A549 (cell line): Measurements from ENCODE around the gene TFF2. TPM values are rescaled to one million over a fixed set of nuclear protein-coding genes. Genes with fewer than 3 reads are reported as not detected.

Source experiments
- ATAC-seq, 2 experiments: fragments of 200-7000 bp in 1 of 2; fragments of >200 bp in 1 of 2; cut with Nextera tagmentation in 1 of 2; cut with Tn5 transposase in 1 of 2; 3 replicates each; pipeline versions ENCODE4 v1.8.0 to v1.9.1; 2018 to 2020; ENCODE audit warnings: mild to moderate bottlenecking in 1 of 2, moderate library complexity in 1 of 2
- CTCF ChIA-PET: fragments of 300-600 bp; sonication (Branson Sonifier 250); formaldehyde crosslinking; extraction: SDS; loops from one replicate; lab custom pipeline; 2021; ENCODE audit warnings: antibody characterized with exemption, inconsistent platforms; lab: Yijun Ruan, JAX
- POLR2A ChIA-PET: fragments of 350-600 bp; formaldehyde crosslinking; extraction: SDS; loops from one replicate; lab custom pipeline; 2021; ENCODE audit warnings: antibody characterized with exemption, inconsistent platforms; lab: Yijun Ruan, JAX
- DNase-seq, 2 experiments: peaks; one replicate each; pipeline versions ENCODE4 v3.0.0 to v3.0.0-alpha.2; 2011 to 2016; ENCODE audit warnings: low read depth in 1 of 2, low spot score in 1 of 2
- FAIRE-seq: peaks from 2 replicates; lab custom pipeline; 2011; peaks lifted over from hg19 to GRCh38; lab: Jason Lieb, UNC
- H3K27ac ChIP-seq, 2 experiments: fragments of >200 bp; sonication (Bioruptor Twin); formaldehyde crosslinking; 3 replicates each; pipeline ENCODE4 v1.5.1; 2016 to 2017
- H3K4me1 ChIP-seq: fragments of >200 bp; sonication (Bioruptor Twin); formaldehyde crosslinking; 3 replicates; pipeline ENCODE4 v1.6.1; 2016
- H3K4me2 ChIP-seq: fragments of >200 bp; sonication (Bioruptor Twin); formaldehyde crosslinking; 3 replicates; pipeline ENCODE4 v1.6.1; 2016
- H3K4me3 ChIP-seq: fragments of >200 bp; sonication (Bioruptor Twin); formaldehyde crosslinking; 3 replicates; pipeline ENCODE4 v1.5.1; 2016
- H3K9me3 ChIP-seq: fragments of >200 bp; sonication (Bioruptor Twin); formaldehyde crosslinking; 3 replicates; pipeline ENCODE4 v1.6.1; 2016
- CHD2 ChIP-seq: fragments of 150-350 bp; IDR thresholded peaks from 2 replicates; pipeline ENCODE4 v1.6.1; 2014; ENCODE audit warnings: low read length; ENCODE audit not compliant: partially characterized antibody
- CTCF ChIP-seq: fragments of >200 bp; sonication (Bioruptor Twin); formaldehyde crosslinking; IDR thresholded peaks from 3 replicates; pipeline ENCODE4 v1.5.1; 2016
- E2F6 ChIP-seq: IDR thresholded peaks from 2 replicates; pipeline ENCODE4 v1.6.1; 2012; ENCODE audit warnings: low read depth, borderline replicate concordance
- EHF ChIP-seq: fragments of 250-450 bp; sonication (Bioruptor Pico); IDR thresholded peaks from 2 replicates; pipeline ENCODE4 v1.5.0; 2020; ENCODE audit warnings: mild to moderate bottlenecking
- EHMT2 ChIP-seq: fragments of 200-600 bp; sonication (generic); IDR thresholded peaks from 2 replicates; pipeline ENCODE4 v1.6.1; 2016; ENCODE audit warnings: antibody characterized with exemption, low read depth, mild to moderate bottlenecking, moderate library complexity
- EP300 ChIP-seq, 2 experiments: fragments of >200 bp; sonication (Bioruptor Twin); formaldehyde crosslinking; IDR thresholded peaks; 2 replicates in 1 of 2; 3 replicates in 1 of 2; pipeline ENCODE4 v1.6.1; 2016 to 2017
- FOSB ChIP-seq: fragments of 250-450 bp; sonication (Bioruptor Pico); IDR thresholded peaks from 2 replicates; pipeline ENCODE4 v1.5.0; 2020; ENCODE audit warnings: mild to moderate bottlenecking, moderate library complexity
- FOXS1 ChIP-seq: fragments of 250-450 bp; sonication (Bioruptor Pico); IDR thresholded peaks from 2 replicates; pipeline ENCODE4 v1.5.0; 2020; ENCODE audit warnings: mild to moderate bottlenecking, moderate library complexity
- HES2 ChIP-seq: fragments of >200 bp; sonication (Bioruptor Twin); formaldehyde crosslinking; IDR thresholded peaks from 2 replicates; pipeline ENCODE4 v1.6.1; 2016
- HEYL ChIP-seq: fragments of 250-450 bp; sonication (Bioruptor Pico); IDR thresholded peaks from 2 replicates; pipeline ENCODE4 v1.8.0; 2021; ENCODE audit warnings: mild to moderate bottlenecking, moderate library complexity
- HOXA7 ChIP-seq: fragments of 250-450 bp; sonication (Bioruptor Pico); IDR thresholded peaks from 2 replicates; pipeline ENCODE4 v1.5.0; 2020; ENCODE audit warnings: mild to moderate bottlenecking, moderate library complexity
- HOXB5 ChIP-seq: fragments of 250-450 bp; sonication (Bioruptor Pico); IDR thresholded peaks from 2 replicates; pipeline ENCODE4 v1.5.0; 2020; ENCODE audit warnings: mild to moderate bottlenecking, moderate library complexity
- JUN ChIP-seq, 2 experiments: fragments of >200 bp; sonication (Bioruptor Twin); formaldehyde crosslinking; IDR thresholded peaks; 2 replicates in 1 of 2; 3 replicates in 1 of 2; pipeline ENCODE4 v1.6.1; 2016 to 2017
- JUNB ChIP-seq: fragments of >200 bp; sonication (Bioruptor Twin); formaldehyde crosslinking; IDR thresholded peaks from 2 replicates; pipeline ENCODE4 v1.6.1; 2016
- MAFK ChIP-seq: fragments of 450-650 bp; IDR thresholded peaks from 2 replicates; pipeline ENCODE4 v1.6.1; 2014; ENCODE audit not compliant: partially characterized antibody
- MYC ChIP-seq: IDR thresholded peaks from 2 replicates; pipeline ENCODE4 v1.6.1; 2012; ENCODE audit warnings: mild to moderate bottlenecking, inconsistent platforms, low read length, improper control_type of control experiment, borderline replicate concordance
- RAD21 ChIP-seq, 2 experiments: fragments of >200 bp in 1 of 2; sonication (Bioruptor Twin) in 1 of 2; formaldehyde crosslinking in 1 of 2; IDR thresholded peaks in 1 of 2; conservative IDR thresholded peaks in 1 of 2; 2 replicates in 1 of 2; 3 replicates in 1 of 2; pipeline ENCODE4 v1.6.1; 2012 to 2018; ENCODE audit warnings: inconsistent platforms in 1 of 2
- RFX5 ChIP-seq: fragments of 450-650 bp; IDR thresholded peaks from 2 replicates; pipeline ENCODE4 v1.7.1; 2014; ENCODE audit warnings: antibody characterized with exemption, mild to moderate bottlenecking, moderate library complexity
- SMC3 ChIP-seq: fragments of >200 bp; sonication (Bioruptor Twin); formaldehyde crosslinking; IDR thresholded peaks from 3 replicates; pipeline ENCODE4 v1.6.1; 2018; ENCODE audit warnings: inconsistent platforms
- SREBF2 ChIP-seq: fragments of 450-650 bp; IDR thresholded peaks from 2 replicates; pipeline ENCODE4 v1.6.1; 2014; ENCODE audit warnings: mild to moderate bottlenecking, moderate library complexity
- ZSCAN20 ChIP-seq: fragments of 250-450 bp; sonication (Bioruptor Pico); IDR thresholded peaks from 2 replicates; pipeline ENCODE4 v1.8.0; 2022; ENCODE audit warnings: mild to moderate bottlenecking, moderate library complexity
- WGBS: methylation state at CpG from one replicate; pipeline ENCODE4 v1.1.6; 2017; ENCODE audit errors: missing lambda C conversion rate; 5-methylcytosine and 5-hydroxymethylcytosine counted together
- polyA plus RNA-seq, 4 experiments: library from polyadenylated mRNA; depleted of rRNA in 3 of 4; stranded (reverse); fragments of >200 nt; fragmentation: RNase III in 1 of 4; extraction: RNeasy Plus Mini Kit Qiagen cat#74134 plus additional on column Dnase treatment in 1 of 4; gene quantifications; 2 replicates in 3 of 4; 3 replicates in 1 of 4; pipeline ENCODE4 v1.2.3, GENCODE V29; 2011 to 2017
- TF ChIP-seq, protein P1 (sequence below): IDR thresholded peaks from 2 replicates; pipeline ENCODE4 v1.6.1; 2012

TFF2 gene
- polyA plus RNA-seq, 2 of the 4 experiments (the other 2 are of a cell fraction), result not detected

- CTCF ChIA-PET, result no interaction called here
- POLR2A ChIA-PET, result no interaction called here
- no peak for ATAC-seq
- H3K4me3 ChIP-seq, result no peak overlapping the region
- FAIRE-seq, result no peak
- no peak overlapping the region for H3K4me2 ChIP-seq
- 47% methylated on average over 5 of the region's 10 CpGs for WGBS
- H3K9me3 ChIP-seq, result no peaks in the 10 kb centered on the region
- no peak overlapping the region for H3K27ac ChIP-seq
- no peak for DNase-seq
- no peak for TF ChIP-seq MYC
- TF ChIP-seq ZSCAN20, result no peak
- no peak for TF ChIP-seq SMC3
- no peak for TF ChIP-seq CHD2
- H3K4me1 ChIP-seq, result no peaks in the 10 kb centered on the region
Measured at GRCh38 chr21:42343101-42343500, 7.7 kb downstream of the TFF2 start.

- CTCF ChIA-PET, result interaction anchor here (1.4 to 1.5 kb wide), 2 partner anchors 11 to 40 kb away, joined by 3 to 4 read pairs; no protein-coding TSS in a partner anchor
- Histone ChIP-seq H3K4me3 (no peak overlapping the region), H3K4me1 (no peaks in the 10 kb centered on the region), H3K4me2 (no peak overlapping the region), H3K27ac (no peak overlapping the region), H3K9me3 (no peaks in the 10 kb centered on the region)
- ATAC-seq, result no peak
- POLR2A ChIA-PET, result no interaction called here
- no peak for FAIRE-seq
- TF ChIP-seq EHMT2 (no peak), RAD21 (conservative IDR thresholded peaks at IDR 0.05 in 1 of 2, IDR thresholded peaks at IDR 0.05 in 1 of 2) (no peak), HOXB5 (CRISPR knock-in tag) (no peak), MAFK (no peak), FOXS1 (no peak), ZSCAN20 (no peak), HEYL (CRISPR knock-in tag) (no peak)
- WGBS, result 88% methylated on average over 15 of the region's 15 CpGs
- DNase-seq, result no peak
Measured at GRCh38 chr21:42341776-42342542, 8.8 kb downstream of the TFF2 start.

- TF ChIP-seq RAD21 (conservative IDR thresholded peaks at IDR 0.05 in 1 of 2, IDR thresholded peaks at IDR 0.05 in 1 of 2) (no peak), FOXS1 (no peak), RFX5 (no peak), HOXA7 (CRISPR knock-in tag) (no peak)
- no peaks in the 10 kb centered on the region for H3K9me3 ChIP-seq
- H3K4me2 ChIP-seq, result no peak overlapping the region
- ChIA-PET POLR2A (no interaction called here), CTCF (interaction anchor here (0.7 to 1.5 kb wide), 4 partner anchors 41 to 195 kb away, joined by 3 to 4 read pairs (median 3); no protein-coding TSS in a partner anchor)
- no peaks in the 10 kb centered on the region for H3K4me1 ChIP-seq
- ATAC-seq (no peak), DNase-seq (no peak), FAIRE-seq (no peak)
- WGBS, result 81% methylated on average over 23 of the region's 24 CpGs
- H3K27ac ChIP-seq, result no peak overlapping the region
- H3K4me3 ChIP-seq, result no peak overlapping the region
Measured at GRCh38 chr21:42340187-42341050, 10.4 kb downstream of the TFF2 start.

- CTCF ChIA-PET, result interaction anchor here (0.5 to 3.0 kb wide), 18 partner anchors 8 to 227 kb away, joined by 3 to 14 read pairs (median 4); no protein-coding TSS in a partner anchor
- no peak for FAIRE-seq
- 83% methylated on average over 12 of the region's 17 CpGs for WGBS
Measured at GRCh38 chr21:42338729-42339715, 11.8 kb downstream of the TFF2 start.

More at GRCh38 chr21:42338729-42339715, 11.8 kb downstream of the TFF2 start:
- Histone ChIP-seq H3K4me3 (no peak overlapping the region), H3K4me1 (no peaks in the 10 kb centered on the region), H3K9me3 (no peaks in the 10 kb centered on the region), H3K27ac (no peak overlapping the region), H3K4me2 (no peak overlapping the region)
- ATAC-seq, result no peak
- POLR2A ChIA-PET, result no interaction called here
- no peak for TF ChIP-seq JUNB
- no peak for TF ChIP-seq E2F6
- no peak for TF ChIP-seq CHD2
- no peak for TF ChIP-seq SREBF2
- no peak for TF ChIP-seq JUN (IDR thresholded peaks at IDR 0.05)
- no peak for TF ChIP-seq ZSCAN20
- TF ChIP-seq EP300 (IDR thresholded peaks at IDR 0.05), result no peak
- TF ChIP-seq FOSB (CRISPR knock-in tag), result no peak
- no peak for TF ChIP-seq HES2
- no peak for TF ChIP-seq RFX5
- no peak for TF ChIP-seq HOXA7 (CRISPR knock-in tag)
- TF ChIP-seq EHF, result no peak
- TF ChIP-seq FOXS1, result no peak
- TF ChIP-seq, protein P1, sequence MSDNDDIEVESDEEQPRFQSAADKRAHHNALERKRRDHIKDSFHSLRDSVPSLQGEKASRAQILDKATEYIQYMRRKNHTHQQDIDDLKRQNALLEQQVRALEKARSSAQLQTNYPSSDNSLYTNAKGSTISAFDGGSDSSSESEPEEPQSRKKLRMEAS, result no peak
- TF ChIP-seq CTCF, result no peak
- no peak for DNase-seq
